GM12878 (cell line): ENCODE data around the gene ANXA11. TPM values are rescaled to one million over a fixed set of nuclear protein-coding genes. Genes with fewer than 3 reads are reported as not detected.

ENCODE experiments used
- ATF7 ChIP-seq: fragments of 450-650 bp; IDR thresholded peaks from 2 replicates; pipeline ENCODE4 v1.6.1; 2016; ENCODE audit warnings: low read depth, mild to moderate bottlenecking
- BACH1 ChIP-seq: fragments of 450-650 bp; IDR thresholded peaks from 2 replicates; pipeline ENCODE4 v1.6.1; 2017; ENCODE audit warnings: mild to moderate bottlenecking, borderline replicate concordance
- CBX3 ChIP-seq: fragments of 200-600 bp; sonication (generic); IDR thresholded peaks from 2 replicates; pipeline ENCODE4 v1.6.1; 2016; ENCODE audit warnings: low read depth, borderline replicate concordance
- CREB1 ChIP-seq: IDR thresholded peaks from 2 replicates; pipeline ENCODE4 v1.6.1; 2012; ENCODE audit warnings: low read depth, mild to moderate bottlenecking, inconsistent platforms
- CREM ChIP-seq: IDR thresholded peaks from 2 replicates; pipeline ENCODE4 v1.6.1; 2014; ENCODE audit warnings: antibody characterized with exemption, low read depth
- DPF2 ChIP-seq: fragments of 450-650 bp; IDR thresholded peaks from 2 replicates; pipeline ENCODE4 v1.6.1; 2017; ENCODE audit warnings: mild to moderate bottlenecking
- EGR1 ChIP-seq, 2 experiments: IDR thresholded peaks; 1 replicate in 1 of 2; 2 replicates in 1 of 2; pipeline ENCODE4 v1.6.1; 2011 to 2012; ENCODE audit warnings: low read depth in 2 of 2, low read length in 2 of 2, borderline replicate concordance in 1 of 2, mild to moderate bottlenecking in 1 of 2, moderate library complexity in 1 of 2
- GATAD2B ChIP-seq: fragments of 450-650 bp; conservative IDR thresholded peaks from 2 replicates; pipeline ENCODE4 v1.6.1; 2017; ENCODE audit warnings: low read depth, mild to moderate bottlenecking, moderate library complexity
- HDAC2 ChIP-seq: fragments of 200-600 bp; sonication (generic); IDR thresholded peaks from 2 replicates; pipeline ENCODE4 v1.6.1; 2017
- IKZF1 ChIP-seq: fragments of 450-650 bp; conservative IDR thresholded peaks from 2 replicates; pipeline ENCODE4 v1.6.1; 2017; ENCODE audit warnings: antibody characterized with exemption, mild to moderate bottlenecking
- IRF4 ChIP-seq: IDR thresholded peaks from 2 replicates; pipeline ENCODE4 v1.6.1; 2011; ENCODE audit warnings: low read depth, low read length
- LARP7 ChIP-seq: fragments of 450-650 bp; IDR thresholded peaks from 2 replicates; pipeline ENCODE4 v1.6.1; 2017; ENCODE audit warnings: mild to moderate bottlenecking
- MEF2B ChIP-seq: fragments of 450-650 bp; IDR thresholded peaks from 2 replicates; pipeline ENCODE4 v1.6.1; 2018; ENCODE audit warnings: mild to moderate bottlenecking, moderate library complexity; ENCODE audit not compliant: partially characterized antibody, poor library complexity, severe bottlenecking
- MTA2 ChIP-seq: fragments of 450-650 bp; IDR thresholded peaks from 2 replicates; pipeline ENCODE4 v1.6.1; 2016; ENCODE audit warnings: low read depth, mild to moderate bottlenecking, moderate library complexity
- NFIC ChIP-seq: IDR thresholded peaks from 2 replicates; pipeline ENCODE4 v1.6.1; 2012; ENCODE audit warnings: low read depth, mild to moderate bottlenecking, inconsistent platforms, low read length, moderate library complexity
- NR2F1 ChIP-seq: fragments of 450-650 bp; conservative IDR thresholded peaks from 2 replicates; pipeline ENCODE4 v1.6.1; 2017; ENCODE audit warnings: mild to moderate bottlenecking
- POU2F2 ChIP-seq: IDR thresholded peaks from 3 replicates; pipeline ENCODE4 v1.6.1; 2011; ENCODE audit warnings: low read depth, mild to moderate bottlenecking, low read length, borderline replicate concordance
- PRDM15 ChIP-seq: fragments of 450-650 bp; formaldehyde crosslinking; IDR thresholded peaks from 2 replicates; pipeline ENCODE4 v1.4.0; 2020; ENCODE audit warnings: mild to moderate bottlenecking, moderate library complexity
- RELB ChIP-seq: fragments of 450-650 bp; IDR thresholded peaks from 2 replicates; pipeline ENCODE4 v1.6.1; 2017; ENCODE audit warnings: low read depth, mild to moderate bottlenecking, moderate library complexity
- RUNX3 ChIP-seq: IDR thresholded peaks from 2 replicates; pipeline ENCODE4 v1.6.1; 2012; ENCODE audit warnings: low read length, inconsistent platforms
- SMARCA5 ChIP-seq: fragments of 450-650 bp; IDR thresholded peaks from 2 replicates; pipeline ENCODE4 v1.6.1; 2017; ENCODE audit warnings: mild to moderate bottlenecking
- TCF12 ChIP-seq: IDR thresholded peaks from 2 replicates; pipeline ENCODE4 v1.6.1; 2011; ENCODE audit warnings: low read depth, mild to moderate bottlenecking, low read length
- USF2 ChIP-seq: IDR thresholded peaks from 2 replicates; pipeline ENCODE4 v1.6.1; 2011; ENCODE audit warnings: low read depth, low read length, improper control_type of control experiment, borderline replicate concordance
- polyA plus RNA-seq, 11 experiments: library from polyadenylated mRNA; depleted of rRNA in 4 of 11; unstranded in 6 of 11; stranded (reverse) in 5 of 11; fragments of >200 nt; fragmentation: Nextera tagmentation in 4 of 11; fragmentation: Illumina TruSeq in 1 of 11; extraction: Ambion mirVana in 4 of 11; extraction: Trizol in 1 of 11; gene quantifications; 1 replicate in 1 of 11; 2 replicates in 10 of 11; pipeline versions ENCODE4 v1.2.1 to v1.2.3, GENCODE V29; 2011 to 2016; ENCODE audit warnings: inconsistent platforms in 2 of 11, missing spikeins in 2 of 11, low read depth in 1 of 11
- total RNA-seq, 4 experiments: library from RNA; depleted of rRNA in 3 of 4; stranded (reverse); fragments of >200 nt in 3 of 4; fragmentation: Illumina TruSeq in 1 of 4; extraction: Trizol in 1 of 4; gene quantifications; 2 replicates each; pipeline versions ENCODE4 v1.2.1 to v1.2.3, GENCODE V29; 2013 to 2021
- TF ChIP-seq, protein P1 (sequence below): fragments of 450-650 bp; IDR thresholded peaks from 2 replicates; pipeline ENCODE4 v1.6.1; 2016; ENCODE audit warnings: mild to moderate bottlenecking

Gene ANXA11
- total and polyA plus RNA-seq, 10 of the 15 experiments (the other 5 are each of a cell fraction or from before 2014, with no cell fraction given), result 25.0 to 129 (median 72.2) TPM

GRCh38 chr10:80196270-80196949 lies 8.9 kb downstream of the ANXA11 start (continued):
- TF ChIP-seq PRDM15 (CRISPR knock-in tag) (no peak), NR2F1 (peak; percentile 72), USF2 (no peak), POU2F2 (no peak), DPF2 (peak; percentile 87), BACH1 (no peak), CREM (peak; percentile 37; the same call in 1 of the 2 replicates), RELB (peak; percentile 69; the same call in 1 of the 2 replicates), IRF4 (0 out of 2 replicates have a peak, but pooled peaks have one; percentile 29), NFIC (0 out of 2 replicates have a peak, but pooled peaks have one; percentile 37), ATF7 (peak; percentile 76), GATAD2B (peak; percentile 90; the same call in 1 of the 2 replicates), HDAC2 (no peak), LARP7 (peak; percentile 57; the same call in 1 of the 2 replicates), MEF2B (peak; percentile 86), CREB1 (0 out of 2 replicates have a peak, but pooled peaks have one; percentile 34), RUNX3 (peak; percentile 3; the same call in 1 of the 2 replicates), CBX3 (no peak), MTA2 (peak; percentile 73), TCF12 (0 out of 2 replicates have a peak, but pooled peaks have one; percentile 9), SMARCA5 (0 out of 2 replicates have a peak, but pooled peaks have one; percentile 46), IKZF1 (peak; percentile 91), EGR1 (IDR thresholded peaks at IDR 0.05; ENCODE audit: borderline replicate concordance in 1 of 2, low read depth in 2 of 2, low read length in 2 of 2) (no peak)
- TF ChIP-seq, protein P1, sequence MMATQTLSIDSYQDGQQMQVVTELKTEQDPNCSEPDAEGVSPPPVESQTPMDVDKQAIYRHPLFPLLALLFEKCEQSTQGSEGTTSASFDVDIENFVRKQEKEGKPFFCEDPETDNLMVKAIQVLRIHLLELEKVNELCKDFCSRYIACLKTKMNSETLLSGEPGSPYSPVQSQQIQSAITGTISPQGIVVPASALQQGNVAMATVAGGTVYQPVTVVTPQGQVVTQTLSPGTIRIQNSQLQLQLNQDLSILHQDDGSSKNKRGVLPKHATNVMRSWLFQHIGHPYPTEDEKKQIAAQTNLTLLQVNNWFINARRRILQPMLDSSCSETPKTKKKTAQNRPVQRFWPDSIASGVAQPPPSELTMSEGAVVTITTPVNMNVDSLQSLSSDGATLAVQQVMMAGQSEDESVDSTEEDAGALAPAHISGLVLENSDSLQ, result 0 out of 2 replicates have a peak, but pooled peaks have one; percentile 6
